Measurements from ENCODE around the gene NAALADL2.
"Not testable (repeated sequence)": the region's sequence is repeated elsewhere in the genome, so short reads cannot be mapped to it uniquely, and the experiment has no call there.

NAALADL2 gene

DNA sequence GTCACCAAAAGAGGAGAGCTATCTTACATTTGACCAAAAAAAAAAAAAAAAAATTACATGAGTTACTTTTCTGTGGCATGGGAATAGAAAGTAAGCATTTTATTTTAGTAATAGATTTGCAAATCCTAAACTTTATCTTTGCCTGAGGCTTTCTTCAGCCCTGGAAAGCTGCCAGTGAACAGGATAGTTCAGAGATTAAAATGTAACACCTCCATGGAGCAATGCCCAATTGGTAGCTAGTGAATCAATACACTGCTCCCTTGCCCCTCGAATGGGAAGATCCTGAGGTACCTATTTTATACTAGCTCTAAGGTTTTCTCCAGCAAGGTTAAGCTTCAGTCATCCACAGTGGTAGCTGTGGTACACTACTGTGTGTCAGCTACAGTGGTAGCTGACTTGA is 867.1 kb downstream of the NAALADL2 start:
- no peak for DNase-seq

DNA sequence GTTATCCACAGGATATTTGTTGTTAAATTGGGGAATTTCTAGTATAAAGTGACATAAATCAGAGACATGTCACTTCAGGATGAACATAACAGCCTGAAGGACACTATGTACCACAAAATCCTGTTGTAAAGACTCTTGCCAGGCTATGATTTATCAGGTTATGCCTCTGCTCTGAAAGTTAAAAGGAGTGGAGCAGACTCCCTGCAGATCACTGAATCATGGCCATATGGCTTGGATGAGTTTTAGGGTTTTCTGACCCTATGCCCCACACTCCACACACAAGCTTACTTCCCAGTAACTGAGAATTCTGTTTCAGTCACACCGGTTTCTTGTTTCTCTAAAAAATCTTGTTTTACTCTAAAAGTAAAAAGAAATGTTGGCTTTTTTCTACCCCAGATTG is 869.4 kb downstream of the NAALADL2 start:
- DNase-seq = no peak

DNA sequence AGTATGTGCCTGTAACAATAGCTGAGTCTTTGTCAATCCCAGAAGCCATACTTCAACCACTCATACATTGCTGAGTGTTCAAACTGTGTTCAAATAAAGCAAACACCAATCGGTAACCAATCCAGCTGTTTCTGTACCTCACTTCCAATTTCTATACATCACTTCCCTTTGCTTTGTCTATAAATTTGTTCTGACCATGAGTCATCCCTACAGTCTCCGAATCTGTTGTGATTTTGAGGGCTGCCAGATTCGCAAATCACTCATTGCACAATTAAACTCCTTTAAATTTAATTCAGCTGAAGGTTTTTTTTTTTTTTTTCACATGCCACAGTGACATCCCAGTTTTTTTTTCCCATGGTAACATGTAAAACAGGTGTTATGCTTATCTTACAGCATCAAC is 870.3 kb downstream of the NAALADL2 start:
- DNase-seq = no peak

DNA sequence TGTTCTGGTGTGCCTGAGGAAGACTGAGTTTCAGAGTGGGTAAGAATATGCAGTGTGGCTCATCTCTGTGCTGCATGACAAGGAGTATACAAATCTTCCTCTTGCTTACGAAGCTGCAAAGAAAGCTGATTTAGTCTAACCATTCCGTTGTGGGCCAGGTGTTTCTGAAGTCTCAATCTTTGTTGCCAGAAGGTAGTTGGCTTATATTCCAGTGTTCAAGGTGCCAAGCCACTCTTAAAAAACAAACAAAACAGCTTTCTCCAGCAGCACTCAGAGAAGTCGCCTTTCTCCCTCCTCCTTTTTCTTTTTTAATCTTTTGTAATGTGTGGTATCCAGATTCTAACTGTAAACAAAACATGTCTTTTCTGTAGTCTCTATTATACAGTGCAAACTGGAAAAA is 872.4 kb downstream of the NAALADL2 start:
- no peak for DNase-seq

DNA sequence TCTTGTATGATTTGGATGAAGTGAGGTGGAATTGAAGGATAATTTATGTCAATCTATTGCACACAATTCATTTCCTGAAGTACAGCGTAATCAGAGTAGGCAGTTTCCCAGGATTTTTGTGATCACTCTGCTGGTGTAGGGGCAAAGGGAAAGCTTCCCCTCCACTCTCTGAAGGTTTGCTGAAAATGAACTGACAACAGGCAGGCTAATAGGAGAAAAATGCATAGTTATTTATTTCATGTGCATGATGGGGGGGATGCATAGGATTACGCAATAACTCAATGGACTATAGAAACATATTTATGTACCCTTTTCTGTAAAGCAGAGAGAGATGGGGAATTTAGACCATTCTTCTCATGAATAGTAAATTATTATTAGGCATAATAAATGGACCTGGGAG is 872.9 kb downstream of the NAALADL2 start:
- DNase-seq = no peak

DNA sequence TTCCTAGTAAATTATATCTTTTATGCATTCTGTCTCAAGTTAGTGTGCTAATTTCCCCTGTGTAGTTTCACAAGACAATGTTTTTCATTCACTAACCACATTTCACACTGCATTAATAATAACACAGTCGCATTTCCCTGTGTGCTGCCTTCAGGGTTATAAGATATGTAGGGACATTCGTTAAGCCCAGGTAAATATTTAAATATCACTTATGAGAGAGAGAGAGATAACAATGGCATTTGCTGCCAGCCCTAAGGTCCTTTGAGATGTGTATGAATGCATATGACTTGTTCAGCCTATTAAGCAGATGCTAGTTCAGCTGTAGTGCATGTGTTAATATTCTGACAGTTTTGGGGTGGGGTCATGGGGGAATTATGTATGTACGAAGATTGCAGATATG is 876.7 kb downstream of the NAALADL2 start:
- DNase-seq = no peak

DNA sequence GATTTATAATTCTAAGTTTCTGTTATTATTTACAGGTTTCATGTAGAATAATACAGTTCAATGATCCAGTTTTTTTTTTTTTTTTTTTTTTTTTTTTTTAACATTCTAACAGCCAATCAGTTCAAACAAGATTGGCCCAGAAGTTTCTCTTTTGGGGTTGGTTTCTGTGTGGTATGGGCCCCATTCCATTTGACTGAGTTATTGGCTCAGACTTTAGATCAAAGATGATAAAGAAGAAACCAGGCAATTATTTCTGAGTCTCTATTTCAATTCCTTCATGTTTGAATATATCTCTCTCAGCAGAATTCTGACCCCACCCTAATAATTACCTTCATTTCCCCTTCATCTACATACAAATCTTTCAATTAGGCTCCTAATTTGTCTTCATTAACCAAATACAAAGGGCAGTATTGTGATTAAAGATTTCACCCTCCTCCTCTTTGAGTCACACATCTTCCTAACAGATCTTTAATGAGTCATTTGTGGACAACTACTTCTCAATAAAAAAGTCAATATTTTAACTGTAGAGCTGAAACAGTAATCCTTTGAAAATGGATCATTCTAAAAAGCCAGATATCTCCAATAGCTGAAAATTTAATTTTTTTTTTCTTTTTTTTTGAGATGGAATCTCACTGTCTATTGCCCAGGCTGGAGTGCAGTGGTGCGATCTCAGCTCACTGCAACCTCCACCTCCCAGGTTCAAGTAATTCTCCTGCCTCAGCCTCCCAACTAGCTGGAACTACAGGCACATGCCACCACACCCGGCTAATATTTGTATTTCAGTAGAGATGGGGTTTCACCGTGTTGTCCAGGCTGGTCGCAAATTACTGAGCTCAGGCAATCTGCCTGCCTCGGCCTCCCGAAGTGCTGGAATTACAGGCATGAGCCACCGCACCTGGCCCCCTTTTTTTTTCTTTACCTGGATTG is 878.8 kb downstream of the NAALADL2 start:
- DNase-seq = no peak

DNA sequence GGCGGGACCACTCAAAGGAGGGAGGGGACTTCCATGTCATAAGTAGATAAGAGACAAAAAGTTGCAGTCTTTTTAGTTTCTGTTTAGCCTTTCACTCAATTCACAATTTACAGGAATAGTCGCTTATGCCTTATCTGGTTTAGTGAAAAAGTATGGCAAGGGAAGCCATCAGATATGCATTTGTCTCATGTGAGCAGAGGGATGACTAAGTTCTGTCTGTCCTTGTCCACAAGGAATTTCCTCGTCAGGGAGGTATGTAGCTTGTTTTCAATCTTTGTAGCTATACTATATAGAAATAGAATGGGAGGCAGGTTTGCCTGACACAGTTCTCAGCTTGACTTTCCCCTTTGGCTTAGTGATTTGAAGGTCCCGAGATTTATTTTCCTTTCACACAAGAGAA is 882.8 kb downstream of the NAALADL2 start:
- DNase-seq = no peak

DNA sequence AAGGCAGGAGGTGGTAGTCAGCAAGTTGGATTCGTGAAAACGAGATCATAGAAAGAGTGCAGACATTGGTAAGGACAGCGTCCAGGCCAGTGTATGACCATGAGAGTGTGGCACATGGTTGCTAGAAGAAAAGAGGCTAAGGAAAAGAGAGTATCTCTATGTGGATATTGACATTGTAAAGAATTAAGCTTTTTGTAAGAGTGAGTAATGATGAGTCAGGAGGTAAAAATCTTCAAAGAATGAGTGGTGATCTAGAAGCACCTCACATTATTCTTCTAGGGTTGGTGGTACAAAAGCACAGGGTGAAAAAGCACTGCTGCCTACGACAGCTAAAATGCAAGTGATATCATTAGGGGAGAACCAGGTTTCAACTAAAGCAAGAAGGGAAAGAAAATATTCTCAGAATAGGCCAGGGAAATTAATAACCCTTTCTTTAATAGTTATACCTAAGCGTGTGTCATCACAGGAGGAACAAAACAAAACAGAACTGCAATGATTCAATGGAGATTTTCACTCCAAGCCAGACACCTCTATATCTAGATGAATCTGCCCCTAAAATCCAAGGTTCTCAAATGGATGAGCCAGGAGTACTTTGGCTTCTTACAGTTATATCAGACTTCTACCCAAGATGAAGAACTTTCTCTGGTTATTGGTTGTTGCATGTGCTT is 884.7 kb downstream of the NAALADL2 start:
- DNase-seq = no peak

DNA sequence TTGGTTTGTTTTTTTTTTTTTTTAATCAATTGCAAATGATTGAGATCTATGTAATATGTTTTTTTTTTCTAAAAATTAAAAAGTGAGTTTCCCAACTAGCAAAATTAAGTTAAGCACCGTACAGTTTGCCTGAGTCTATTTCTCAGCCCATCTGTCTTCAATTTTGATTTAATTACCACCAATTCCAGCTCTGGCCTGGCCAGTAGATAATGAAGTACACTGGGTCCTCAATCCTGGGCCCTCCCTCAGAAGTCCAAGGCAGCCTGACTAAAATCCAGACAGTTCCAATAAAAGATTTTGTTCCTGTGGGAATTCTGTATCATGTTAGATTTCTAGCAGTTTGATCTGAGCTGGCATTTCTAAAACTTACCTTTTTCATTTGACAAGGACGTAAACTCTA is 887.2 kb downstream of the NAALADL2 start:
- DNase-seq = no peak

DNA sequence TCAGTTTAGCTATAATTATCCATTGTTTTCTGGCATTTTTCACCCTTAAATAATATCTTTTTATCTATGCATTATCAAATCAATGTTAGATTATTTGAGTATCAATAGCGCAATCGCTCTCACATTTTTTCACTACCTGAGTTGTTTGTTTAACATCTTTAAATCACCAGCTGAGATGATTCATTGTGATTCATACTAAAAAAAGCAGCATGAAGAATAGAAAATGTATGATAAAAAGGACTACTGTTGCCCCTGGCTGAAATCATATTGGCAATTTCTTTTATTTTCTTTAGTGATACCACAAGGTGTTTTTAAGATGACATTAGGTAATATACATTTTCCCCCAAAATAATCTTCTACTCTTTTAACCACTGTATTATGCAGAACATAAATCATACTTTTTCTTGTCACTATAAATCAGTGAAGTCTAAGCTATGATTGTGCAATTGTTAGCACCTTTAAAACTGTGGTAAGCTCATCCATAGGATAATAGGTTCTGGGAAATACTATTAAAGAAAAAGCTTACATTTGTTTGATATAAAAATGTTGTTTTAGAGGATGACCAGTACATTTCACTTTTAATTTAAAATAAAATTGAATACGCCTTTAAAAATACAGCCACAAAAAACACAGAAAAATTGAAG is 889.1 kb downstream of the NAALADL2 start:
- no peak for DNase-seq

DNA sequence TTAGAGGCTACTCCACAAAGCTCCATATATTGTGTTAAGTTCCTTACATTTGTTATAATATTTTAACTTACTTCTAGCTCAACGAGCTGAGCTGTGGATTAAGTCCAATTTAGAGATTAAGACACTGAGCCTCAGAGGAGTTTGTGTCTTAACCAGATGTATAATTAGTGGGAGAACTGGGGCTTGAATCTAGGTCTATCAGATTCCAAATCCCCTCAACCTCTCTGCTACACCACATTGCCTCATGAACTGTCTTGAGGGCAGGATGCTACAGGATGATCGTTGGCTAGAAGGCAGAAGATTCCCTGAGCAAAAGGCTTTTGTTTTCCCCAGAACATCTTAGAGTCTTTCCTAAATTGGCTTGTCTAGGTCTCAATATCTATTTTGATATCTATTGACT is 890.8 kb downstream of the NAALADL2 start:
- DNase-seq = no peak

DNA sequence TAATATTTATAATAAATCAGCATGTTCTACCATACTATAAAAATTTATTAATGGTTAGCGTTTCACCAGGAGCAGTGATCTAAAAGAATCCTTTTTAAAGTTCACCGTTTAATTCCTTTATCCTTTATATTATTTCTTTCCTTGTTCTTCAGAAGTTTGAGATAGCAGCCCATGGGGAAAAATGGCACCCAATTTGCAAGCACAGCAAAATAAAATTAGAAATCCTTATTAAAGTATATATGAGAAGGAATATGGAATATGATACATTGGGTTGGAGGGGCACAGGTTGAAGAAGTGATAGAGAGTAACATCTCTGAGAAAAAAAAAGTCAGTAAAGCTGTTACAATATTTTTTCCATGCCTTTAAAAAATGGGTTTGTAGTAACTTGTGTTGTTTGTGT is 892.0 kb downstream of the NAALADL2 start:
- DNase-seq = no peak

DNA sequence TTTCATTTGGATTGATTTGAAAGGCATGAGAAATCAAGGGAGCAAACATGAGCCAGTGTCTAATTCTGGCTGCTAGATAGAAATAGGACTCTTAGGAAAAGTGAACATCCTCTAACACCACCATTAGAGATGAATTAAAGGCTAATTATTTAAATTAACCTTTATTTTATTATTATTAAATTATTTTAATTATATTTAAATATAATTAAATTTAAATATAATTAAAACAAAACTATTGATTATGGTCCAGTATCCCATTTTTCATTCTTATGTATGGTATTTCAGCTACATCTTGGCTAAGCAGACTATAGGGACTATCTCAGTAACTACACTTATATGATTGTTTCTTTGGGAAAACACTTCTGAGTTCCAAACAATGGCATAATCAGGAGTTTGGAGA is 904.8 kb downstream of the NAALADL2 start:
- DNase-seq = no peak

DNA sequence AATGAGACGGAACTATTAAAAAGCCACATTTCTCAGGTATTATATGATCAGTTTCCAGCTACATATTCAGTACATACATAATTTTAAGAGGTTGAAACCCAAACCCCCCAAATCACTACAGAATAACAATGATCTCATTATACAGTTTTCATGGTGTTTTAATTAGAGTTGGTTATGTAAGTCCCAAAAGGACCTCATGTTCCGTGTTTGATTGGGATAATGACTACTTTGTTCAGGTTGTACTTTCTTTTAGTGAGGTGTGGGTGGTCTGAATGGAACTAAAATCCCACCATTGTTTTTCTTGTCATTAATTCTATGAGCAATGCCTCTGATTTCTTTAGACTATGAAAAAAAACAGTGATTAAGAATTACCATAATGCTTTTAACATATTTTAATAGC is 905.6 kb downstream of the NAALADL2 start:
- DNase-seq = no peak

DNA sequence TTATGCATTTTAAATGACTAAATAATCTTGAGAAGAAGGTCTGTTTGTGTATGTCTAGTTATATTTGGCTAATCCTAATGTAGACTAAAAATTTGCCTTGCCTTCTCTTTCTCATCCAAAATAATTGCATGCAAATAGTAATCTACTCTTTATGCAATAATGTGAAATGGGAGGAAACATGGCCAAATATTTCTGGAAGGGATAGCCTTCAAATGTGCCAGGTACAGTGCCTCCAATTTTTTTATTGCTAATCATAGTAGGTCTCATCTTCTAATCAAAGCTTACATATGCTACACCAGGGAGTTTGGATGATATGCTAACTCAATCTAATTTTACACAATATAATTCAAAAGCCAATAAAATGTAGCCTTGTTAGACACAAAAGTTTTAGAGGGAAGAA is 911.3 kb downstream of the NAALADL2 start:
- DNase-seq = no peak

DNA sequence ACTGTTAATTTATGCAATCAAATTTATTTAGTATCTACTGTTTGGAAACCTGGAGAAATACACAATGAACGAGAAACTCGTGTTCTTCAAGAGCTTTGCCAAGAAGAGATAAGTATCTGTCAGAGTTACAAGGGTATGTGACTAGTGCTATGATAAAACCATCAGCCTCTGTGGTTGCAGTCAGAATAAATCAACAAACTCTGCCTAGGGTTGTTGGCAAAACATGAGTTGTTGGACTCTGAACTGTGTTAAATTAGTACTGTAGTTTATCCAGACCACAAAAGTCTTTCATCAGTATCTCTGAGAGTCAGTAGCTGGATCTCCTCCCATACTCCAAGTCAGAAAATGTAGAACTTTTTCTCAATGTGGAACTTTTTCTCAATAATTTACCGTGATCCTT is 918.4 kb downstream of the NAALADL2 start:
- DNase-seq = no peak

DNA sequence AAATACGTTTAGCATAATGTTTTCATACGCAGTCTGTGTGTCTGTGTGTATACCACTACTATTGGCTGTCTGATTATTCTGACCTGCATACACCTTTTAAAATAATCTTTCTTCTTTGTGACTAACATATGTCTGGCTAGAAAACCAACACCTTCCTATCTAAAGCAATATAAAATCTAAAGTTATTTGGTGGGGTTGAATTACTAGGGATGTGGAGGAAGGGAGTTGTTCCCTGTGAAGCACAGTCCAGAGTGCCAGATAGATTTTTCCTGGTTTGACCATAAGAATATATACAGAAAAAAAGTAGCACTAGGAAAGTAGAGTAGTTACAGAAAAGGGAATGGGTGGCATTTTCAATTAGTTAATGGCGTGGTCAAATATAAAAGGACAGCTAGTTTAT is 918.8 kb downstream of the NAALADL2 start:
- DNase-seq = no peak

DNA sequence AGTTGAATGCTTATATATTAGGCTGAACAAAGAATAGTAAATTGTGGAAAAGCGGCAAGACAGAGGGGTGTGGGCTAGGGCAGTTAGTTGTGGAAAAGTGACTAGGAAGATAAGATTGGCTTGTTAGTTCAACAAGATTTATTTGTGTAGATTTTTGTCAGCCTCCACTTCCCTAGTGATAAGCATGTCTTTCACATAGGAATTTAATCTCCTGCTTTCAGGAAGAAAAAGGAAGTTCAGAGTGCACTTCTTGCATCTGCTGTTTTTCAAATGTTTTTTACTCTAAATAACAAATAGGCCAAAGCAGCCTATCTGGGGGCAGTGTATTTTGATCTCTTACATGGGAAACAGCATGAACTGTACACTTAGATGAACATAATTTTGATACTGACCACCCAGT is 919.9 kb downstream of the NAALADL2 start:
- no peak for DNase-seq

DNA sequence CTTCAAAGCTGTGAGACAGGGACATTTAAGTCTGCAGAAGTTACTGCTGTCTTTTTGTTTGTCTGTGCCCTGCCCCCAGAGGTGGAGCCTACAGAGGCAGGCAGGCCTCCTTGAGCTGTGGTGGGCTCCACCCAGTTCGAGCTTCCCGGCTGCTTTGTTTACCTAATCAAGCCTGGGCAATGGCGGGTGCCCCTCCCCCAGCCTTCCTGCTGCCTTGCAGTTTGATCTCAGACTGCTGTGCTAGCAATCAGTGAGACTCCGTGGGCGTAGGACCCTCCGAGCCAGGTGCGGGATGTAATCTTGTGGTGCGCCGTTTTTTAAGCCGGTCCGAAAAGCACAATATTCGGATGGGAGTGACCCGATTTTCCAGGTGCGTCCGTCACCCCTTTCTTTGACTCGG is 928.0 kb downstream of the NAALADL2 start:
- DNase-seq = not testable (repeated sequence)

DNA sequence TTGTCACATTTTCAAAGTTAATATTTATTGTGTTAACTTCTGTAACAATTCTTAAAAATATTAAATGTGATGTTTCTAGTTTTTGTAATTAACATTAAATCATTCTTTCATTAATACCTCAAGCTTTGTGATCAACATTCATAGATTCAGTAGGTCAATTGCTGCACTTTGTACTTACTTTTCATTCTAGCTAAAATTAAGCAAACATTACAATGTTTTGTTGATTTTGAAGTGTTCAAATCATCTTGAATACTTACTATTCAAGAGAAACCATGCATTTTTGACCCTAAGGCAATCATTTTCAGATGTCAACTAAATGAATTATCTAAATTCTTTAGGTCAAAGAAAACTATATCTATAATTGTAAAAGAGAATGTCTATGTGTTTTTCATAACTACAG is 933.1 kb downstream of the NAALADL2 start:
- no peak for DNase-seq

DNA sequence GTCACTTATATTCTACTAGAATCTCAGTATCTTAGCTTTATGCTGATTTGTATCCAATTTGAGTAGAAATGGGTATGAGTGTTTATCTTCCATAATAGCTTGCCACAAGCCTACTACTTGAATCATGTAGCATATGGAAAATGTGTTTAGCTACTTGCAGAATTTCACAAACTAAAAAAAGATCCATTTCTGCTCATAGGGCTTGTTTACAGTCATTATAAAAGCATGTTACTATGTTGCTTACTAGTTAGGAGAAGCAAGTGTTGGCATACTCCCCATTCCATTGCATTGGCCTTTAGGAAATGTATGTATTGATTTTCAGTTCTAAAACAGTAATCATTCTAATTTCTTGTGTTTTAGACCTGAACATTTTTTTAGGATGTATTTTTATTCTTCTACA is 939.2 kb downstream of the NAALADL2 start:
- DNase-seq = no peak

DNA sequence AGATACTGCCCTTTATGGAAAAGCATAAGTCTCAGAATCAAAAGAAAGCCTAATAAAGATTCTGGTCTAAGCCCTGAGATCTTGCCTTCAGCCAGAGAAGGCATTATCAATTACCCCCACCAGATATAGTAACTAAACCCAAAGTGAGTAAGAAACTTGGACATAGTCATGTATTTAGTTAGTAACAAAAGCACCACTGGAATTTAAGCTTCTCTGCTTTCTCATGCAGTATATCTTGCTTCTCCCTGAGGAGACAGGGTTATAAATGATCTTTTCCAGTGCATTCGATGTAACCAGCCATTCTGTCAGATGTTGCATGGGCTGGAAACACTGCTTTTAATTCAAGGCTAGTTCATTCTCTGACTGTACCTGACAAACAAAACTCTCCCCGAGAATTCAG is 946.7 kb downstream of the NAALADL2 start:
- DNase-seq = no peak

DNA sequence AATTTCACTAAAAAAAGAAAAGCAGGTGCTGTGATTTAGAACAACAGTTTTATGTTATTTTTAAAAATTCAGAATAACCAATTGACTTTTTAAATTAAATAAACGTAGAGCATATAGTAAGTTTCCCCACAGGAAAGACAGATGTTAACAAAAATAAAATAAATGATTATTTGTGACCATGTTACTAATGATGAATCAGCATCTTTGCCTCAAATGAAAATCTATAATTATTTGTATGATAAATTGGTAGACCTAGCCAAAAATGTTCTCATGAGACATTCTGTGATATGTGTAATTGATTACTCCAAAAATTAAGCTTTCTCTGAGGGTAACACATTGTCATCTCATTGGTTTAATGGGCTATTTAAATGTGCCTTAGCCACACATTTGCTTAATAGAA is 948.0 kb downstream of the NAALADL2 start:
- no peak for DNase-seq

Measured in bone marrow (tissue), 2 donors.